ENCODE measurements around the gene DCAF5.

GRCh38 chr14:69087061-69087461, 65.9 kb downstream of the DCAF5 start:
- no peak for TF ChIP-seq CTCF (IDR thresholded peaks at IDR 0.05)
- no peak for TF ChIP-seq POLR2AphosphoS5 (IDR thresholded peaks at IDR 0.05)
- TF ChIP-seq EP300 (IDR thresholded peaks at IDR 0.05; ENCODE audit: low read depth): no peak

Data from transverse colon (tissue), 4 donors.